Liver (tissue), 9 donors: ENCODE results near the gene CLEC10A. TPM values are rescaled to one million over a fixed set of nuclear protein-coding genes. Genes with fewer than 3 reads are reported as not detected.
A peak's percentile ranks its signal among the peaks of the same experiment; 100 is the strongest.

Experiments
- DNase-seq: peaks from one replicate; pipeline ENCODE4 v3.0.0-alpha.2; 2017; ENCODE audit warnings: low spot score
- H3K27ac ChIP-seq, 2 donors: one replicate each; pipeline ENCODE4 v1.7.0; 2013; ENCODE audit warnings: inconsistent platforms in 2 of 2, low read length in 2 of 2, control low read depth in 1 of 2, low read depth in 1 of 2, mild to moderate bottlenecking in 1 of 2
- H3K27me3 ChIP-seq, 4 donors: one replicate each; pipeline versions ENCODE4 v1.6.1 to v1.7.0; 2013; ENCODE audit warnings: low read length in 3 of 4, inconsistent platforms in 1 of 4, mild to moderate bottlenecking in 1 of 4, moderate library complexity in 1 of 4; ENCODE audit not compliant: control insufficient read depth in 4 of 4, insufficient read depth in 4 of 4
- H3K36me3 ChIP-seq, 4 donors: one replicate each; pipeline versions ENCODE4 v1.6.1 to v1.7.0; 2013; ENCODE audit warnings: low read length in 3 of 4, mild to moderate bottlenecking in 3 of 4, low read depth in 1 of 4, moderate library complexity in 1 of 4; ENCODE audit not compliant: control insufficient read depth in 4 of 4, insufficient read depth in 3 of 4
- H3K4me1 ChIP-seq, 4 donors: one replicate each; pipeline versions ENCODE4 v1.6.1 to v1.7.0; 2013; ENCODE audit warnings: low read length in 3 of 4, mild to moderate bottlenecking in 3 of 4, moderate library complexity in 1 of 4; ENCODE audit not compliant: control insufficient read depth in 4 of 4, insufficient read depth in 4 of 4
- H3K4me3 ChIP-seq, 3 donors: one replicate each; pipeline versions ENCODE4 v1.6.1 to v1.7.0; 2013; ENCODE audit warnings: low read length in 3 of 3, control low read depth in 1 of 3, low read depth in 1 of 3, mild to moderate bottlenecking in 1 of 3
- H3K9ac ChIP-seq, 2 donors: one replicate each; pipeline ENCODE4 v1.7.0; 2013; ENCODE audit warnings: low read length in 2 of 2, mild to moderate bottlenecking in 2 of 2, moderate library complexity in 2 of 2, control low read depth in 1 of 2, low read depth in 1 of 2
- H3K9me3 ChIP-seq, 4 donors: one replicate each; pipeline versions ENCODE4 v1.6.1 to v1.7.0; 2013; ENCODE audit warnings: low read length in 3 of 4; ENCODE audit not compliant: control insufficient read depth in 4 of 4
- CTCF ChIP-seq: fragments of 150-350 bp; IDR thresholded peaks from 2 replicates; pipeline ENCODE4 v1.5.1; 2017; ENCODE audit warnings: improper control_type of control experiment, low read depth, low read length; ENCODE audit not compliant: missing input control
- EGR1 ChIP-seq, 2 donors: IDR thresholded peaks; 2 replicates each; pipeline ENCODE4 v1.6.1; 2016 to 2018; ENCODE audit warnings: antibody characterized with exemption in 2 of 2, low read depth in 2 of 2
- FOXA1 ChIP-seq: IDR thresholded peaks from 2 replicates; pipeline ENCODE4 v1.6.1; 2016; ENCODE audit warnings: antibody characterized with exemption
- FOXA2 ChIP-seq: IDR thresholded peaks from 2 replicates; pipeline ENCODE4 v1.6.1; 2016; ENCODE audit warnings: antibody characterized with exemption
- GABPA ChIP-seq, 2 donors: IDR thresholded peaks in 1 of 2; conservative IDR thresholded peaks in 1 of 2; 2 replicates each; pipeline ENCODE4 v1.6.1; 2016; ENCODE audit warnings: antibody characterized with exemption in 2 of 2, mild to moderate bottlenecking in 1 of 2, moderate library complexity in 1 of 2
- HNF4A ChIP-seq, 2 donors: conservative IDR thresholded peaks; 2 replicates each; pipeline ENCODE4 v1.6.1; 2016; ENCODE audit warnings: antibody characterized with exemption in 2 of 2, mild to moderate bottlenecking in 2 of 2
- JUND ChIP-seq, 2 donors: IDR thresholded peaks; 2 replicates each; pipeline ENCODE4 v1.6.1; 2016; ENCODE audit warnings: antibody characterized with exemption in 2 of 2
- NR2F2 ChIP-seq: IDR thresholded peaks from 2 replicates; pipeline ENCODE4 v1.6.1; 2016; ENCODE audit warnings: antibody characterized with exemption
- RAD21 ChIP-seq, 2 donors: IDR thresholded peaks; 2 replicates each; pipeline ENCODE4 v1.6.1; 2016; ENCODE audit warnings: antibody characterized with exemption in 2 of 2, mild to moderate bottlenecking in 2 of 2
- RXRA ChIP-seq, 2 donors: IDR thresholded peaks; 2 replicates each; pipeline ENCODE4 v1.6.1; 2017 to 2018; ENCODE audit warnings: antibody characterized with exemption in 2 of 2, mild to moderate bottlenecking in 1 of 2
- SP1 ChIP-seq: IDR thresholded peaks from 2 replicates; pipeline ENCODE4 v1.6.1; 2018; ENCODE audit warnings: antibody characterized with exemption, mild to moderate bottlenecking
- TAF1 ChIP-seq: conservative IDR thresholded peaks from 2 replicates; pipeline ENCODE4 v1.6.1; 2016; ENCODE audit warnings: antibody characterized with exemption, mild to moderate bottlenecking
- YY1 ChIP-seq: IDR thresholded peaks from 2 replicates; pipeline ENCODE4 v1.6.1; 2016; ENCODE audit warnings: antibody characterized with exemption, mild to moderate bottlenecking
- ZBTB33 ChIP-seq: IDR thresholded peaks from 2 replicates; pipeline ENCODE4 v1.6.1; 2016; ENCODE audit warnings: antibody characterized with exemption
- WGBS: extraction: QIAGEN DNeasy Blood & Tissue Kit; methylation state at CpG from one replicate; pipeline ENCODE4 v1.1.7; 2013; 5-methylcytosine and 5-hydroxymethylcytosine counted together
- polyA plus RNA-seq, 2 donors: library from polyadenylated mRNA; stranded (reverse) in 1 of 2; unstranded in 1 of 2; fragments of 200-250 nt in 1 of 2; fragments of >200 nt in 1 of 2; fragmentation: Nextera tagmentation in 1 of 2; extraction: Ambion mirVana in 1 of 2; gene quantifications; one replicate each; pipeline versions ENCODE4 v1.2.1 to v1.2.3, GENCODE V29; 2013 to 2015
- total RNA-seq, 2 donors: library from RNA; depleted of rRNA; stranded (reverse); fragments of >200 nt; gene quantifications; one replicate each; pipeline ENCODE4 v1.2.3, GENCODE V29; 2014
- TF ChIP-seq, protein P1 (sequence below): IDR thresholded peaks from 2 replicates; pipeline ENCODE4 v1.6.1; 2016; ENCODE audit warnings: antibody characterized with exemption, mild to moderate bottlenecking
- TF ChIP-seq, protein P2 (sequence below): IDR thresholded peaks from 2 replicates; pipeline ENCODE4 v1.6.1; 2016; ENCODE audit warnings: antibody characterized with exemption
- donor health status: healthy.
- donor health status: healthy.
- donor health status: healthy.
- donor health status: healthy.
- donor health status: healthy.

The CLEC10A gene
- total and polyA plus RNA-seq, 4 donors: 1.4 to 4.0 (median 3.4) TPM

DNA sequence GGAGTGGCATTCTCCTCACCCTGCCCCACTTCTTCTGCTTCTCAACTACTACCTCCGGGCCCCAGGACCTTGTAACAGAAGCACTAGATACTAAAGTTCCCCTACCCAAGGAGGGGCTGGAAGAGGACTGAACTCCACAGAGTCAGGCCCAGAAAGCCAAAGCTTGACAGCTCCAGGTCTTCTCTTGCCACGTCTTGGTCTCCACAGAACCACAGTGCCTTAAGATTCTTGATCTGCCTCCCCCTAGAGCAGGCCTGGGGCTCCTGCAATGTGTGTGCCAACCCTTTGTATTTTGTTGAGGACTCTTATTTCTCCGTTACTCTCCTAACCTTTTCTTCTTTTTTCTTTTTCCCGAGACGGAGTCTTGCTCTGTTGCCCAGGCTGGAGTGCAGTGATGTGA is 40.2 kb downstream of the CLEC10A start (continued):
- no peak for TF ChIP-seq CTCF
- TF ChIP-seq NR2F2: no peak
- no peak for TF ChIP-seq RAD21 (IDR thresholded peaks at IDR 0.05)
- no peak for TF ChIP-seq FOXA2

- H3K9ac ChIP-seq: peak overlapping the region; percentile 5 to 44
- peak overlapping the region; percentile 84 to 96 for H3K27ac ChIP-seq
- TF ChIP-seq, protein P1, sequence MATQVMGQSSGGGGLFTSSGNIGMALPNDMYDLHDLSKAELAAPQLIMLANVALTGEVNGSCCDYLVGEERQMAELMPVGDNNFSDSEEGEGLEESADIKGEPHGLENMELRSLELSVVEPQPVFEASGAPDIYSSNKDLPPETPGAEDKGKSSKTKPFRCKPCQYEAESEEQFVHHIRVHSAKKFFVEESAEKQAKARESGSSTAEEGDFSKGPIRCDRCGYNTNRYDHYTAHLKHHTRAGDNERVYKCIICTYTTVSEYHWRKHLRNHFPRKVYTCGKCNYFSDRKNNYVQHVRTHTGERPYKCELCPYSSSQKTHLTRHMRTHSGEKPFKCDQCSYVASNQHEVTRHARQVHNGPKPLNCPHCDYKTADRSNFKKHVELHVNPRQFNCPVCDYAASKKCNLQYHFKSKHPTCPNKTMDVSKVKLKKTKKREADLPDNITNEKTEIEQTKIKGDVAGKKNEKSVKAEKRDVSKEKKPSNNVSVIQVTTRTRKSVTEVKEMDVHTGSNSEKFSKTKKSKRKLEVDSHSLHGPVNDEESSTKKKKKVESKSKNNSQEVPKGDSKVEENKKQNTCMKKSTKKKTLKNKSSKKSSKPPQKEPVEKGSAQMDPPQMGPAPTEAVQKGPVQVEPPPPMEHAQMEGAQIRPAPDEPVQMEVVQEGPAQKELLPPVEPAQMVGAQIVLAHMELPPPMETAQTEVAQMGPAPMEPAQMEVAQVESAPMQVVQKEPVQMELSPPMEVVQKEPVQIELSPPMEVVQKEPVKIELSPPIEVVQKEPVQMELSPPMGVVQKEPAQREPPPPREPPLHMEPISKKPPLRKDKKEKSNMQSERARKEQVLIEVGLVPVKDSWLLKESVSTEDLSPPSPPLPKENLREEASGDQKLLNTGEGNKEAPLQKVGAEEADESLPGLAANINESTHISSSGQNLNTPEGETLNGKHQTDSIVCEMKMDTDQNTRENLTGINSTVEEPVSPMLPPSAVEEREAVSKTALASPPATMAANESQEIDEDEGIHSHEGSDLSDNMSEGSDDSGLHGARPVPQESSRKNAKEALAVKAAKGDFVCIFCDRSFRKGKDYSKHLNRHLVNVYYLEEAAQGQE: no peak
- peak in 1 of 2 donors; percentile 3 for TF ChIP-seq JUND (IDR thresholded peaks at IDR 0.05)
- TF ChIP-seq GABPA (IDR thresholded peaks at IDR 0.05 in 1 of 2, conservative IDR thresholded peaks at IDR 0.05 in 1 of 2): peak in 1 of 2 donors; percentile 2
- TF ChIP-seq RXRA (IDR thresholded peaks at IDR 0.05): peak; percentile 36 to 48
- TF ChIP-seq SP1: peak; percentile 51
- peak; percentile 79 to 81 for TF ChIP-seq HNF4A (conservative IDR thresholded peaks at IDR 0.05)
- no peaks in the 10 kb centered on the region for H3K36me3 ChIP-seq
- H3K9me3 ChIP-seq: no peaks in the 10 kb centered on the region
- DNase-seq: no peak
- H3K4me1 ChIP-seq: peaks cover 14 to 65% (median 43%) of the 10 kb centered on the region in 4 donors
- H3K27me3 ChIP-seq: no peaks in the 10 kb centered on the region
- 47% methylated on average over 19 of the region's 19 CpGs for WGBS
- peak overlapping the region; percentile 4 to 38 (median 31) for H3K4me3 ChIP-seq
These were observed 41.8 kb downstream of the CLEC10A start for GRCh38 chr17:7038025-7038862.

DNA sequence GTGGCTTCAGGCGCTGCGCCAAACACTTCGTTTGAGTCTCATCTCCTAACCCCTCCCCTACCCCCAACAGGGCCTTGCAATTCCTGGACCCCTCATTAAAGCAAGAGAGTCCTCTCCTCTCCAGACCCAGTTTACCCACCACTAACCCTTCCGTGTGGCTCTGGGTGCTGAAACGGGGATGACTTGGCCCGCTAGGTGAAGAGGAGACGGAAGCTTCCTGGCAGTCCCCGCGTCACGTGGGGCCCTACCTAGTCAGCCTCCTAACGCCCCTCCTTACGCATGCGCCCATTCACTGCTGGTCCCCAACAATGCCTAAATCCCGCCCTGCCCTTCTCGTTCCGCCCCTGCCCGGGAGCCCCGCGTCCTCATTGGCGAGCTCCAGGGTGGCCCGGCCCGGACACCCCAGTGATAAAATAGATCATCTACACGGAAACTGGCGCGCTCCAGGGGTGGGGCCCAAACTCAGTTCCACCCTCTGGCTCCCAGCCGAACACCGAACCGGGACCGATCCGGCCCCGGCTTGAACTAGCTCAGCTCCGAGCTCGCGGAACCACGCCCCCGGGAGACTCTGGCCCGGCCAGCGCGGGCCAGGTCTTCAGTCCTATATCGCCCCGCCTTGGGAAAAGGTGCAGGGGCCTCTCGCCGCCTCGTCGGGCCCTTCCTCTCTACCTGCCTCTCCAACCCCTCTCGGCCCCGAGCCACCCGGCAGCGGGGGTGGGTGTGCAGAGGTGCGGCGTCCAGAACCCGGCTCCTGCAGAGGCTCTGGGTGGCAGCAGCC is 44.3 kb downstream of the CLEC10A start, which contains the start of gene SLC16A13:
Gene SLC16A13 (plus strand): TSS at position 425 of the 778 bp plus-strand sequence. CDS start 368 bp downstream, outside the sequence.
- peak within 1 kb of the TSS; percentile 84 to 96 for H3K27ac ChIP-seq
- under 1% methylated on average over 52 of the region's 52 CpGs for WGBS
- no peaks in the 10 kb centered on the region for H3K27me3 ChIP-seq
- peak; percentile 92 for DNase-seq
- H3K4me1 ChIP-seq: peaks cover 9 to 41% (median 32%) of the 10 kb centered on the region in 4 donors
- no peaks in the 10 kb centered on the region for H3K36me3 ChIP-seq
- peak within 1 kb of the TSS; percentile 83 to 88 for H3K9ac ChIP-seq
- H3K4me3 ChIP-seq: peak within 1 kb of the TSS; percentile 66 to 79 (median 74)
- H3K9me3 ChIP-seq: no peaks in the 10 kb centered on the region
- TF ChIP-seq TAF1: peak; percentile 95
- TF ChIP-seq FOXA2: no peak
- TF ChIP-seq, protein P1: peak; percentile 89
- peak in 1 of 2 donors; percentile 34 for TF ChIP-seq RAD21 (IDR thresholded peaks at IDR 0.05)
- peak; percentile 94 for TF ChIP-seq ZBTB33
- peak in 1 of 2 donors; percentile 75 for TF ChIP-seq GABPA (IDR thresholded peaks at IDR 0.05 in 1 of 2, conservative IDR thresholded peaks at IDR 0.05 in 1 of 2)
- peak in 1 of 2 donors; percentile 76 for TF ChIP-seq EGR1 (IDR thresholded peaks at IDR 0.05; ENCODE audit: low read depth in 2 of 2)
- TF ChIP-seq YY1: peak; percentile 79
- TF ChIP-seq FOXA1: peak; percentile 21
- TF ChIP-seq, protein P2, sequence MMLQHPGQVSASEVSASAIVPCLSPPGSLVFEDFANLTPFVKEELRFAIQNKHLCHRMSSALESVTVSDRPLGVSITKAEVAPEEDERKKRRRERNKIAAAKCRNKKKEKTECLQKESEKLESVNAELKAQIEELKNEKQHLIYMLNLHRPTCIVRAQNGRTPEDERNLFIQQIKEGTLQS: peak; percentile 54
- TF ChIP-seq HNF4A (conservative IDR thresholded peaks at IDR 0.05): peak in 1 of 2 donors; percentile 31
